DMS114 treated with DMSO at 0.1 percent for 48 hours (cell line): Measurements from ENCODE around the gene MEI1.

Experiments
- DNase-seq: peaks from one replicate; lab custom pipeline; 2025; ENCODE audit not compliant: unreplicated experiment; lab: John Stamatoyannopoulos, UW

MEI1 gene

DNA sequence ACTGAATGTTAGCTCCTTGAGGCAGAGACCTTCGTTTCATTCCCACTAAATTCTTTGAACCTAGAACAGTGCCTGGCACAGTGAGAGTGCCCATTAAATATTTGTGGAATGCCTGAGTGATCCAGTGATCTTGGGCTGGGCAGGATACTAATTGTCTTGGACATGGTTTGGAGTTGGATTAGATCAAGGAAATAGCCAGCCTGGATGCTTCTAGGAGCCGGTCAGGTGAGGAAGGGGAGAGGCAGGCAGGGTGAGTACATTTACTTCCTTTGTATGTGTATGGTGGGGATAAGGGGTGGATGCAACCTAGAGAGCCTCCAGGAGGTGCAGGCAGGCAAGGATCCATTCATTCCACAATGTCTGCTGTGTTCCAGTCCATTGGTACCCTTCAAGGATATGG lies 137.2 kb downstream of the MEI1 start:
- no peak for DNase-seq

- DNase-seq, result no peak
Observed at GRCh38 chr22:41838842-41839618, 139.7 kb downstream of the MEI1 start.

- no peak for DNase-seq
Observed at GRCh38 chr22:41840216-41840615, 140.9 kb downstream of the MEI1 start.

DNA sequence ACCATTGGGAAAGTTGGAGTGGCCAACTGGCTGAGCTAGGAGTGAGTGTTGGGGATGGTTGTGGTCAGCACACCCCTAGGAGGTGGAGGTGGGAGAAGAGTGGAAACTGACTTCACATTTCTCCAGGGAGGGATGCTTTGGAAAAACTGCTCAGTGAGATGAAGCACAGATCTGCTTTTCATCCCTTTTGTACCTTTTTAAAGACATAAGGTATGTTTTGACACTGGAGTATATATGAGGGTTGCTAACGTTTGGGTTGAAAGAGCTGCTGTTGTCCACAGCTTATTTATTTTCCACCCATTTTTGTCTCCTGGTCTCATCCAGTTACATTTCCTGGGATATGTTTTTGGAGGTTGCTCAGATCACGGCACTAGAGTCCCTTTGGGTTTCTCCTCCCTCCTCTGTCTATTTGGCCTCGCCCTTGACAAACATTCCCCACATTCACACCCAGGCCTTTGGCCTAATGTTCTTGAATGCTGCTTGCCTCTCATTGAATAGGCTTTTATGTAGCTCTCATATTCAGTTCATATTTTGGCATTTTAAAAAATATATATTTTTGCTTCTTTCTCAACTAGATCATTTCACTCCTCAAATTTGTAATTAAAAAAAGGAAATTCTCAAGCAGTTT lies 141.9 kb downstream of the MEI1 start:
- DNase-seq, result no peak

GRCh38 chr22:41842996-41843970 lies 144.0 kb downstream of the MEI1 start:
- DNase-seq, result no peak

DNA sequence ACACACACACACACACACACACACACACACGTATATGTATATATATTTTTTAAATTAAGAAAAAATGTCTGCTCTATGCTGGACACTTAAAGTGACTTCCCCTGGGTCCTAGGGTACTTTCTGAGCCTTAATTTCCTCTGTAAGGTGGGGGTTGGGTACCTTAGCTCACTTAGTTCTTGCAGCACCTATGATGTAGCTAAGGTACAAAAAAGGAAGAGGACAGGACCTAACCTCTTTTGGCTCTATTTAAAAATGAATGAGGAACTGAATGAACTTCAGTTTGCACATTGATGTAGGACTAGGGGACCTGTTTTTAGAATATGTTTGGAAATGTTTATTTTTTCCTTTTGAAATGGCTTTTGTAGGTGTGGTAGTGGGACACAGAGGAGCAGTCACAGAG lies 144.7 kb downstream of the MEI1 start:
- no peak for DNase-seq

DNA sequence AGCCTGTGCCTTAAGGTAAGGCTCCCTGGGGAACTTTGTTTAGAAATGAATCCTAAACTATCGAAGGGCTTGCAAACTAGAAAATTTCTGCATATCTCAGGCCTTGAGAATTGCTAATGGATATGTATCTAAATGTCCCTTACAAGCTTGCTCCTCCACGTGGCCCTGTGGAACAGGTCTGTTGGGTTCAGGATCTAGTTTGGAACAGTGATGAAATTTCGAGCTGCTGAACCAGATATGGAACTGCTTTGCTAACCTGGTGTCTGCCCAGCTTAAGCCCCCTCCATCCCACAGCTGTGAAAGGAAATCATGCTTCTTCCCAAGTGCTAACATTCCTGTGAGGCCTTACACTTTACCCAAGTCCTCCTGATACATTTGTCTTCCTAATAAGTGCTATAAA lies 145.2 kb downstream of the MEI1 start:
- DNase-seq, result no peak

DNA sequence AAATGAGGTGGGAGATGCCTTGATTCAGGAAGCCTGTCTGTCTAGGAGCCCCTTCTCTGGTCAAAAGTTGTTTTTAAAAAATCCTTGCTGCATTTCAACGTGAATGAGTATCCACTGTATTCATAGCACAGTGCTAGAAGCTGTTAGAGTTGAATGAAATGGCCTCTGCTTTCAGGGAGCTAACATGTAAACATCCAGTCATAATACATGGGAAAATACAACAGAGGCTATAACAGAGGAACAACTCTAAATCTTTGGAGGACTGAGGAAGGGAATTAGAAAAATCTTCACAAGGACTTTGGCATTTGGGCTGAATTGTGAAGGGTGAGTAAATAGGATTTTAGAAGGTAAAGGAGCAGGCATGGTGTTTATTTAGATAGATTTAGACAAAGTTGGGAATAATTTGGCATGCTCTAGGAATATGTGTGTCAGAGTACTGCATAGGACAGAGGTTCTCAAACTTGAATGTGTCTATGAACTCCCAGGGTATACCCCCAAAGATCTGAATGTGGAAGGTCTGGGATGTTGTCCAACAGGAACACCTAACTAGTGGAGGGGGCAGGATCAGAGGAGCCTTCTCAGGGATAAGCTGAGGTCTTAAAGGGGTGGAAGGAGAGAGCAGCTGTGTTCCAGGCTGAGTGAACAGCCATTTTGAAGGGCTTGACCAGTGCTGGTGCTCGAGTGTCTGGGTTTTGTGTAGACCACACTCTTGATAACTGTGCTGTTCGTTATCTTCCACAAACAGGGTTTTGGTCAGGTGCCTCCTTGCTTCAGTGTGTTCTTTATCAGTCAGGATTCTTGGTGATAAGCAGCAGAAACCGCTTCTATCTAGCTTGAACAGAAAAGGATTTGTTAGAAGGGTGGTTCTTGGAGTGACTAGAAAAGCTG lies 146.3 kb downstream of the MEI1 start:
- DNase-seq, result no peak

DNA sequence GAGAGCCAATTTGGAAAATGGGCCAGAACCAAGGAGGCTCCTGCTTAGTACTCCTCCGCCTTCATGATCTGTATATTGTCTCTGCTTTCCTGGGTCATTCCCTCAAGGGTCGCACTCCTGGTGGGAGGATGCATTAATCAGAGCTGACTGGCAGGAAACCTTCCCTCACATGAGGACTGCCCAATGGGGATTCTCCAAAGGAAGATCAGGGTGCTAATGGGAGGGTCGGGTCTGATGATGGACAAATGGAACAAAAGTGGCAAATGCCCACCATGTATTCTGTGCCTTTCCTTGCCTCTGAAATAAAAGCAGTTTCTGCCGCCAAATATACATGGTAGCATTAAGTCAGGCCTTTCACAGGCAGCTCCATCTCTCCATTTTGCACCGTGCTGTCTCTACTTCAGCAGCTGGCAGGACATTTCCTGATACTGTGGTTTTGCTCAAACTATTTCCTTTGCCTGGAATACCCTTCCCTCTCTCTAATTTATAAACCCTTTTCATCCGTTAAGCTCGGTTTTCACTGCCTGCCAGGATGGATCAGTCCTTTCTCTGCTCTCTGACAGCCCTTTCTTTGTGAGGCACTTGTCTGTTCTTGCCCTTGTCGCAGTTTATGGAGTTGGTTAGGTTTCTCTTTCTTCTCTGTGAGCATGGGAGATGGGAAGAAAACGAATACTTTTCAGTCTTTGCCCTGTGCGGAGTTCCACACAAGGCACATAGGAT lies 147.1 kb downstream of the MEI1 start:
- no peak for DNase-seq

DNA sequence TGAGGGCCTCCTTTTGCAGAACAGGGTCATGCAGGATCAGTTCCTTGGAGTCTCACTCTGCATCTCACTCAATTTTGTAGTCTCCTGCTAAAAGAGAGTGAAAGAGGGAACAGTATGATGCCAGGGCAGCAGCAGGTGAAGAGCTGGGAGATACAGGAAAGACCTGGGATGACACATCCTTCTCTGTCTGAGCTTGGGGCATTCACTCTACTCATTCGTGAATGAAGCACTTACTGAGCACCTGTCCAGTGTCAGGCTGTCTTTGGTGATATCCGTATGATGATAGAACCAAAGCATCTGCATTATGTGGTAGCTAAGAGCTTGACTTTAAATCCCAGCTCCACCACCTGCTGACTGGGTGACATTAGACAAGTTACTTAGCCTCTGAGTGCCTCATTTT lies 148.0 kb downstream of the MEI1 start:
- DNase-seq, result no peak

- DNase-seq, result no peak
Observed at GRCh38 chr22:41848468-41848867, 149.2 kb downstream of the MEI1 start.
